ENCODE data around the gene BNIPL.
A peak's percentile ranks its signal among the peaks of the same experiment; 100 is the strongest.

Gene BNIPL

DNA sequence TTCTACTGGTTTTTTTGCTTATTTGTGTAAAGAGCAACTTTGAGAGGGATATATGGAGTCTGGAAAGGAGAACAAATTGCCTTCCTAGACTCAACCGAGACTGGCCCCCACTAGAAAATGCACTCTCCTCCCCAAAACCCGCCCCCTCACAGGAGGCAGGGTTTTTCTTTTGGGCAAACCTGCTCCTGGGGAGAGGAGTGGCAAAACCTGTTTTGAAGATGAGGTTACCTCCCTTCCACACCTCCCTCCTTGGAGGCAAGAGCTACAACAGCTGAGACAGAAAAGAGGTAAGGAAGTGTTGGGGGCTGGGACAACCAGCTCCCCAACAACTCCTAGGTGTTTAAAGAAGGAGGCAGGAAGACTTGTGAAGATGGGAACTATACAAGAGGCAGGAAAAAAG lies at the start of gene BNIPL:
Gene BNIPL (plus strand): TSS at position 231 of the 400 bp plus-strand sequence. CDS start 140 bp downstream, at position 371.
- no peak for DNase-seq (ENCODE audit: low read depth in 1 of 2, low spot score in 1 of 2)

DNA sequence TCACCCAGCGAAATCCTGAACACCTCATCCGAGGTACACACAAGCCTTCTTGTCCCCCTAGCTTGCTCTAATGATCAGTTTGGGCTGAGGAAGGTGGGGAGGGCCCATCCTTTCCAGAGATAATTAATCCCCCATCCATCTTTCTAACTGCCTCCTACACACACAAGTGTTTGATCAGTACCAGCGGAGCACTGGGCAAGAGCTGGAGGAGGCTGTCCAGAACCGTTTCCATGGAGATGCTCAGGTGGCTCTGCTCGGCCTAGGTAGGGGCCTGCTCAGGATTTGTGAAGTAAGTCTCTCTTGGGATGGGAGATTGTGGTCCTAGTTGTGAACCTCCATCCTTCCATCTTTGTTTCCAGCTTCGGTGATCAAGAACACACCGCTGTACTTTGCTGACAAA lies 48.5 kb upstream of the BNIPL start:
- no peak for DNase-seq (ENCODE audit: low read depth in 1 of 2, low spot score in 1 of 2)

DNA sequence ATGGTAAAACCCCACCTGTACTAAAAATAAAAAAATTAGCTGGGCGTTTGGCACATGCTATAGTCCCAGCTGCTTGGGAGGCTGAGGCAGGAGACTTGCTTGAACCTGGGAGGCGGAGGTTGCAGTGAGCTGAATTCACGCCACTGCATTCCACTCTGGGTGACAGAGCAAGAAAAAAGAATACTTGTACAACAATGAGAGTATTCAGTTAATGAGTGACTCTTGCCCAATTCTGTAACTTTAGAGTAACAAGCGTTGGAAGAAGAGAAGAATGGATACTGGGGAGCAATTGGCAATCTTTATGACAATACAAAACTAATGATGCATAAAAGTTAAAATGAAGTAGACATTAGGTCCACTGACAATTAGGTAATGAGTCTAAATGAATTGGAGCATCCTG lies 43.8 kb upstream of the BNIPL start:
- no peak for DNase-seq (ENCODE audit: low read depth in 1 of 2, low spot score in 1 of 2)

DNA sequence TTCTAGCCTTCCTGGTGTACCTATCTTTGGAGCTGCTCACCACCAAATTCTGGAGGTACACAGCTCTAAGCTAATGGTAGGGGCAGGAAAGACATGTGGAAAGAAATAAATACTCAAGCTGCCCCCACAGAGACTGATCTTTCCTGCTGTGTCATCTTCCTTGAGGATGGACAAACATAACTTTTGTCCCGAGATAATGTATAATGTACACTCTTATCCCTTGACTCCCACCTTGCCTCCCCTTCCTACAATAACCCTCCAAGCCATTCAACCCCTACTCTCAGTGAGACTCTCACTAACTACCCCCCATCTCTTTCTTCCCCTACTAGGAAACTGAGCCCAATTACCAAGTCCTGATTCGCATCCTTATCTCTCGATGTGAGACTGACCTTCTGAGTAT lies 42.1 kb upstream of the BNIPL start:
- DNase-seq (ENCODE audit: low read depth in 1 of 2, low spot score in 1 of 2): no peak

- no peak for DNase-seq (ENCODE audit: low read depth in 1 of 2, low spot score in 1 of 2)
Observed at GRCh38 chr1:150995460-150995859, 40.9 kb upstream of the BNIPL start.

GRCh38 chr1:150995896-150996295 lies 40.5 kb upstream of the BNIPL start:
- DNase-seq (ENCODE audit: low read depth in 1 of 2, low spot score in 1 of 2): no peak

DNA sequence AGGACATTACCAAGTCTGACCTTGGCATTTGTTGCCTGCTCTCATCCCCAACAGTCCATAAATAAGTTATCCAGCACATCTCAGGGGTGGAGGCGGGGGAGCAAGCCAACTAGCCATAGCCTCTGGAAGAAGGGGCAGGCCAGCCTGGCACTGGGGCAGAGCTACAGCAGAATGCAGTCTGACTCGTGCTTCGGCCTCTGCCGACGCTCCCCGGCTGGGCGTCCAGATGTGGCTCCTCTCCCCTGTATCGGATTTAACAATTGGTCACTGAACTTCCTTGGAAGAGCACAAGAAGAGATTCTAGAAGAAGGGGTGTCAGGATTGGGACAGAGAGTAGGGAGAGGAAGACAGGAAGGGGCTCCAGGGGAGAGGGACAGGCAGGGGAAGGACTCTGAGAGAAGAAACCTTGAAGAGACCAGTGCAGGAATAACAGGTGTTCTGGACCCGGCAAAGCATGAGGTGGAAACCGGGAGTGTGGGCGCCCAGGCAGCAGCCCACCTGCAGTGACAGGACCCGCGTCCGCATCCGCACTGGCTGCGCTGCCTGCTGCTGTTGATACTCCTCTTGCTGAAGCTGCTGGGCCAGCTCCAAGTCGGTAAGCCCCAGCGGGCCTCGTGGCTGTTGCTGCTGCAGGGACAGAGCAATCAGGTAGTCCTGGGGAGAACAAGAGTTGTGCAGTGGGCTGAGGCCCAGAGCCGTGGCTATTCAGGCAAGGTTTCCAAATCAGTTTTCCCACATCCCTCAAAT lies 39.1 kb upstream of the BNIPL start:
- DNase-seq (ENCODE audit: low read depth in 1 of 2, low spot score in 1 of 2): no peak

DNA sequence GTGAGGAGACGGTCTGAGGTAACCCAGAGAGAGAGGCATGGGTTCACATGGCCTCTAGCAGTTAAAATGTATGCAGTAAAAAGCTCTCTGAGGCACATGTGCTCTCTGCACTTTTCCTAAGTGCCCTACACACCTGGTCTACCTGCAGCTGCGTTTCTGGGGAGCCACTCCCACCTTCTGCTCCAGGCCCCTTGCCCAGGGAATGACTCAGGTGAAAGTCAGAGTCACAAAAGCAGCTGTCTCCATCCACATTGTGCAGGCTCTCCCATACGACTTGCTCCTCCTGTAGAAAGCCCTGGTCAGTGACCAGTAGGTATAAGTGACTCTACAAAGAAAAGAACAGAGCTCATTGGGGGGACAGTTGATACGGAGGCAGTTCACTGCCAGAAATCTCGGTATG lies 38.4 kb upstream of the BNIPL start:
- no peak for DNase-seq (ENCODE audit: low read depth in 1 of 2, low spot score in 1 of 2)

DNA sequence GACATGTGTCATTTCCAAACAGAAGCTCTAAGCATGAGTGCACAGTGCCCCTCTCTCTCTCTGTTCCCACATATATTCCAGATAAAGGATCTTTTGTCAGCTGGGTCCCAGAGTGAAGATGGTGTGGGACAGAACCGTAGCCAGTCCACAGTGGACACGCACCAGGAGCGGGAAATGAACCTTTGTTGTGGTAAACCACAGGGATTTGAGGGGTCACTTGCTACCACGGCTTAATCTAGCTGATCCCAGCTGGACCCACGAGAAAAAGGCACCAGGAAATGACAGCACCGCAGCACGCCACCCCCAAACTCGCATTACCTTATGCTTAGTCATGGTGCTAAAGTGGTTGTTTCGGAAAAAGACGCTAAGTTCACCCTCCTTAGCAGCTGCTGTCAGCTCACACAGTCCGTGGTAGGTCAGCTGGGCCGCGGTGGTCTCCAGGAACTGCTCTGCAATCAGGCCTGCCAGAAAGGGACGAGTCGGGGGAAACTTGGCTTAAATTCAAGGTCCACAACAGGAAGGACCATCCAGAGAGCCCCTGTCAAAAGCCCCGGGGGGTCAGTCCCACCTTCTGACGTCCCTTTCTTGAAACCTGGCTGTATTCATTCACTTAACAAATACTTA lies 37.2 kb upstream of the BNIPL start:
- DNase-seq (ENCODE audit: low read depth in 1 of 2, low spot score in 1 of 2): no peak

- DNase-seq (ENCODE audit: low read depth in 1 of 2, low spot score in 1 of 2): no peak
Observed at GRCh38 chr1:150999926-151000325, 36.5 kb upstream of the BNIPL start.

DNA sequence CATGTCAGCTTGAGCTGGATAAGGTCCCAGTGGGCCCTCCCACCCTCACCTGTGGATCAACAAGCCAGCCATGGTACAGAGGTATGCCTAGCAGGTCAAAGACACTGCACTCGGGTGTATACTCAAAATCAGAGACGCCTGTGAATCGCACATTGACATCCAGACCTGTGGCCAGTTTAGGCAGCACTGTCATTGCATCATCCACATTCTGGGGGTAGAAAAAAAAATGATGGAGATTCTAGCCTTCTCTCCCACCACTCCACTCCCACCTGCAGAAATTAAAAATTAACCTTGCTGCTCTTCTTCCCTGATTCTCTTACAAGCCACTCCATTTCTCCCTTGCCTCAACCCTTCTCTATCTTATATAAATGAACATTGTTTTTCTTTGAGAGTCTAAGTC lies 36.0 kb upstream of the BNIPL start:
- DNase-seq (ENCODE audit: low read depth in 1 of 2, low spot score in 1 of 2): no peak

- no peak for DNase-seq (ENCODE audit: low read depth in 1 of 2, low spot score in 1 of 2)
Observed at GRCh38 chr1:151001602-151002001, 34.8 kb upstream of the BNIPL start.

GRCh38 chr1:151002051-151002450 lies 34.3 kb upstream of the BNIPL start:
- no peak for DNase-seq (ENCODE audit: low read depth in 1 of 2, low spot score in 1 of 2)

GRCh38 chr1:151002611-151003010 lies 33.8 kb upstream of the BNIPL start:
- DNase-seq (ENCODE audit: low read depth in 1 of 2, low spot score in 1 of 2): no peak

- no peak for DNase-seq (ENCODE audit: low read depth in 1 of 2, low spot score in 1 of 2)
Observed at GRCh38 chr1:151003180-151003579, 33.2 kb upstream of the BNIPL start.

DNA sequence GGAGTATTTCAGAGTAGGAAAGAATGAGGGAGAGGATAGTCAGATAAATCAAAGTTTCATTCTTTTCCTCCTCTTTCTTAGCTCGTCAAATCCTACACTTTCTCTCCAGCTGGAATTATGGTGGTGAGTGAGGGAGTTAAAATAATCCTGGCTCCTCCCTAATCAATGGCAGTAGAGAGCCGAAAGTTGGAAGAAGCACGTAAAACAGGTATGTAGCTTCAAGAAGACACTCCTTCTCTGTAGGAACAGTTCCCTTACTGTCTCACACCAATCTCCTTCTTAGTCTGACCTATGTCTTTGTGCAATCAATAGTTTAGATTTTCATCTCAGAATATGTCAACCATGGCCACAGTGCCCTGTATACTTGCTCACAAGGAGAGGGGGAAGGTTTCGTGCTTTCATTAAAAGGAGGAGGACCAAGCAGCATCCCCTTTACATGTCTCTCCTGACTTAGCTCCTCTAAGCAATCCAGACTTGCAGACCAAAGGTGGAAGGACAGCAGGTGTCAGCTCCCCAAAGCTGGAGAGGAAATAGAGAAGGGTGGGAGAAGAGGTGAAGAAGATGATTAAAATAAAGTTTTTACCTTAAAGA lies 30.6 kb upstream of the BNIPL start:
- no peak for DNase-seq (ENCODE audit: low read depth in 1 of 2, low spot score in 1 of 2)

- no peak for DNase-seq (ENCODE audit: low read depth in 1 of 2, low spot score in 1 of 2)
Observed at GRCh38 chr1:151006327-151007052, 29.9 kb upstream of the BNIPL start, which contains the start of gene MINDY1. MINDY1 (minus strand) TSS chr1:151006902; CDS start chr1:151002617, 4,285 bp downstream.

- no peak for DNase-seq (ENCODE audit: low read depth in 1 of 2, low spot score in 1 of 2)
Observed at GRCh38 chr1:151007853-151008243, 28.5 kb upstream of the BNIPL start.

- peak; percentile 92 to 95 for DNase-seq (ENCODE audit: low read depth in 1 of 2, low spot score in 1 of 2)
Observed at GRCh38 chr1:151008244-151009205, 27.9 kb upstream of the BNIPL start, which contains the start of gene PRUNE1. PRUNE1 (plus strand) TSS chr1:151008449; CDS start chr1:151008633, 184 bp downstream.

DNA sequence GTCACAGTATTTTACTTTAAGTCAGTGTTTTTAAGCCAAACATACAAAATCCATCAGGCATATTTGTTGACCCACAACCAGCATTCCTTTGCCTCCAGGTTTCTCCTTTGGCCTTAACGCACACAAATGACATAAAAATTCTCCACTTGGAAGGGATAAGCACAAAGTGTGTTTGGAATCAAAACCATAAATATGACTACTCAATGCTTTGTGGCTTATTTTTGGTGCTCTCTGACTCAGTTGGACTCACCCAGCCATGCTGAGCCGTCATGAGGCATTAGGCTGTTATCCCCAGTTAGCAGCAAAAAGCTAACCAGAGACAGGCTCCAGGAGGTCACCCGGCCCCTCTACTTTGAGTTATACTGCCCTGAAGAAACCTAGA lies 27.2 kb upstream of the BNIPL start:
- DNase-seq (ENCODE audit: low read depth in 1 of 2, low spot score in 1 of 2): no peak
